ENCODE results near the gene ARFGEF3.
"Not testable (repeated sequence)": the region's sequence is repeated elsewhere in the genome, so short reads cannot be mapped to it uniquely, and the experiment has no call there.

ARFGEF3 gene

GRCh38 chr6:138318741-138319375 lies 157.1 kb downstream of the ARFGEF3 start:
- no peak for DNase-seq

- DNase-seq: no peak
Measured at GRCh38 chr6:138321934-138322333, 160.2 kb downstream of the ARFGEF3 start.

- no peak for DNase-seq
Measured at GRCh38 chr6:138323821-138324220, 162.1 kb downstream of the ARFGEF3 start.

- no peak for DNase-seq
Measured at GRCh38 chr6:138328210-138328609, 166.5 kb downstream of the ARFGEF3 start.

GRCh38 chr6:138330763-138331162 lies 169.0 kb downstream of the ARFGEF3 start:
- no peak for DNase-seq

- no peak for DNase-seq
Measured at GRCh38 chr6:138331444-138331843, 169.7 kb downstream of the ARFGEF3 start.

GRCh38 chr6:138331984-138332383 lies 170.2 kb downstream of the ARFGEF3 start:
- no peak for DNase-seq

- no peak for DNase-seq
Measured at GRCh38 chr6:138334000-138334399, 172.3 kb downstream of the ARFGEF3 start.

GRCh38 chr6:138334963-138335362 lies 173.2 kb downstream of the ARFGEF3 start:
- no peak for DNase-seq

- DNase-seq: no peak
Measured at GRCh38 chr6:138336221-138336620, 174.5 kb downstream of the ARFGEF3 start.

- no peak for DNase-seq
Measured at GRCh38 chr6:138337076-138337475, 175.3 kb downstream of the ARFGEF3 start.

- DNase-seq: no peak
Measured at GRCh38 chr6:138339024-138339423, 177.3 kb downstream of the ARFGEF3 start.

- DNase-seq: no peak
Measured at GRCh38 chr6:138341176-138341575, 179.4 kb downstream of the ARFGEF3 start.

GRCh38 chr6:138343112-138343511 lies 181.4 kb downstream of the ARFGEF3 start:
- no peak for DNase-seq

- DNase-seq: no peak
Measured at GRCh38 chr6:138345565-138346285, 184.0 kb downstream of the ARFGEF3 start.

GRCh38 chr6:138346302-138347195 lies 184.8 kb downstream of the ARFGEF3 start:
- no peak for DNase-seq

GRCh38 chr6:138347864-138348263 lies 186.1 kb downstream of the ARFGEF3 start:
- DNase-seq: no peak

GRCh38 chr6:138349891-138350290 lies 188.2 kb downstream of the ARFGEF3 start:
- no peak for DNase-seq

GRCh38 chr6:138357928-138358327 lies 196.2 kb downstream of the ARFGEF3 start:
- peak; percentile 6 for DNase-seq

GRCh38 chr6:138368684-138369083 lies 206.9 kb downstream of the ARFGEF3 start:
- not testable (repeated sequence) for DNase-seq

GRCh38 chr6:138370631-138371451 lies 209.1 kb downstream of the ARFGEF3 start:
- no peak for DNase-seq

GRCh38 chr6:138371452-138371711 lies 209.6 kb downstream of the ARFGEF3 start:
- DNase-seq: no peak

GRCh38 chr6:138371720-138372119 lies 210.0 kb downstream of the ARFGEF3 start:
- DNase-seq: peak; percentile 11
